ENCODE results near the gene PMPCA. TPM values are rescaled to one million over a fixed set of nuclear protein-coding genes. Genes with fewer than 3 reads are reported as not detected.

Gene PMPCA
- total RNA-seq, 2 experiments from 2014 or later = 117 to 120 TPM

GRCh38 chr9:136441191-136441680, 30.8 kb downstream of the PMPCA start:
- CTCF ChIA-PET = interaction anchor here (1.6 kb wide), 1 partner anchor 44 kb away, joined by 3 read pairs; no protein-coding TSS in a partner anchor

GRCh38 chr9:136441681-136442245, 31.3 kb downstream of the PMPCA start:
- ChIA-PET CTCF (interaction anchor here (1.6 kb wide), 1 partner anchor 43 kb away, joined by 3 read pairs; no protein-coding TSS in a partner anchor), POLR2A (no interaction called here)

More at GRCh38 chr9:136441191-136441680, 30.8 kb downstream of the PMPCA start:
- POLR2A ChIA-PET = no interaction called here

GRCh38 chr9:136442265-136442664, 31.8 kb downstream of the PMPCA start:
- POLR2A ChIA-PET = no interaction called here
- CTCF ChIA-PET = no interaction called here

GRCh38 chr9:136443087-136443486, 32.6 kb downstream of the PMPCA start:
- ChIA-PET POLR2A (no interaction called here), CTCF (no interaction called here)

- ChIA-PET CTCF (no interaction called here), POLR2A (interaction anchor here (0.7 kb wide), 1 partner anchor 25 kb away, joined by 3 read pairs; no protein-coding TSS in a partner anchor)
Measured at GRCh38 chr9:136443687-136444086, 33.2 kb downstream of the PMPCA start.

- ChIA-PET CTCF (no interaction called here), POLR2A (interaction anchor here (0.7 kb wide), 1 partner anchor 25 kb away, joined by 3 read pairs; no protein-coding TSS in a partner anchor)
Measured at GRCh38 chr9:136444102-136444501, 33.6 kb downstream of the PMPCA start.

- ChIA-PET CTCF (interaction anchor here (0.6 kb wide), 1 partner anchor 43 kb away, joined by 3 read pairs; no protein-coding TSS in a partner anchor), POLR2A (interaction anchor here (0.7 kb wide), 1 partner anchor 625 kb away, joined by 3 read pairs; the partner anchor contains the start of gene SAPCD2)
Measured at GRCh38 chr9:136445799-136446198, 35.3 kb downstream of the PMPCA start.

- POLR2A ChIA-PET = no interaction called here
- CTCF ChIA-PET = no interaction called here
Measured at GRCh38 chr9:136447173-136447778, 36.8 kb downstream of the PMPCA start.

GRCh38 chr9:136448655-136449054, 38.2 kb downstream of the PMPCA start:
- ChIA-PET CTCF (no interaction called here), POLR2A (no interaction called here)

- CTCF ChIA-PET = no interaction called here
- POLR2A ChIA-PET = no interaction called here
Measured at GRCh38 chr9:136451221-136451877, 40.9 kb downstream of the PMPCA start.

- ChIA-PET CTCF (interaction anchor here (1.0 kb wide), 1 partner anchor 15 kb away, joined by 3 read pairs; no protein-coding TSS in a partner anchor), POLR2A (no interaction called here)
Measured at GRCh38 chr9:136453326-136453725, 42.9 kb downstream of the PMPCA start.

GRCh38 chr9:136454026-136454796, 43.8 kb downstream of the PMPCA start:
- CTCF ChIA-PET = no interaction called here
- POLR2A ChIA-PET = no interaction called here

- POLR2A ChIA-PET = interaction anchor here (1.1 kb wide), 1 partner anchor 30 kb away, joined by 6 read pairs; no protein-coding TSS in a partner anchor
Measured at GRCh38 chr9:136455043-136456002, 44.9 kb downstream of the PMPCA start.

GRCh38 chr9:136456258-136456657, 45.8 kb downstream of the PMPCA start:
- POLR2A ChIA-PET = interaction anchor here (1.1 kb wide), 1 partner anchor 31 kb away, joined by 6 read pairs; no protein-coding TSS in a partner anchor
- CTCF ChIA-PET = no interaction called here

More at GRCh38 chr9:136455043-136456002, 44.9 kb downstream of the PMPCA start:
- CTCF ChIA-PET = no interaction called here

GRCh38 chr9:136457326-136457725, 46.9 kb downstream of the PMPCA start:
- ChIA-PET CTCF (interaction anchor here (0.7 kb wide), 1 partner anchor 13 kb away, joined by 3 read pairs; no protein-coding TSS in a partner anchor), POLR2A (no interaction called here)

- CTCF ChIA-PET = no interaction called here
- POLR2A ChIA-PET = interaction anchor here (0.5 kb wide), 1 partner anchor 12 kb away, joined by 10 read pairs; no protein-coding TSS in a partner anchor
Measured at GRCh38 chr9:136459425-136459824, 49.0 kb downstream of the PMPCA start.

GRCh38 chr9:136460772-136461325, 50.4 kb downstream of the PMPCA start:
- ChIA-PET POLR2A (interaction anchor here (0.7 kb wide), 1 partner anchor 102 kb away, joined by 3 read pairs; no protein-coding TSS in a partner anchor), CTCF (interaction anchor here (0.7 kb wide), 1 partner anchor 1002 kb away, joined by 3 read pairs; no protein-coding TSS in a partner anchor)

- POLR2A ChIA-PET = no interaction called here
- CTCF ChIA-PET = no interaction called here
Measured at GRCh38 chr9:136462664-136463063, 52.2 kb downstream of the PMPCA start.

Measured in activated CD8-positive, alpha-beta memory T cell treated with anti-CD3 and anti-CD28 coated beads for 36 hours (primary cell).